Measurements from ENCODE around the gene PDE7B.
A peak's percentile ranks its signal among the peaks of the same experiment; 100 is the strongest.

PDE7B gene

DNA sequence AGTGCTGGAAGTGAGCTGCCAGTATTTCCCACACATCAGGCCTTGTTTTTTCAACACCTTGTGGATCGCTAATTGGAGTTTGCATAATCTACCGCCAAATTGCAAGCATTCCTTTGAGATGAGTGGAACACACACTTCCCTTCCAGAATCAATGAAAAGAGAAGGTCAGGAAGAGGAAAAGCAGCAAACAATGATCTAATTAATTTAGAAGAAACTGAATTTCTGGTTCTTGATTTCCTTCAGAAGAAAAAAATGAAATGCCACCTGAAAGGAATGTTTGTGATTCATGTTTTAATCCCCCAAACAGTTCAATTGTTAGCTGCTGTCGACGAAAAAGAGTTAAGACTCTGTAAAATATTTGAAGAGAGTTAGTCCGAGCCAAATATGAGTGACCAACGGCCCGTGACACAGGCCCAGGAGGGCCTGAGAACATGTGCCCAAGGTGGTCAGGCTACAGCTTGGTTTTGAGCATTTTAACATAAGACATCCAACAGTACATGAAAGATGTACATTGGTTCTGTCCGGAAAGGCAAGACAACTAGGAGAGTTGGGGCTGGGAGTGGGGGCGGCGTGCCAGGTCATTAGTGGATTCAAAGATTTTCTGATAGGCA, 216.3 kb downstream of the PDE7B start:
- DNase-seq (ENCODE audit: low read depth, low spot score): peak; percentile 89

DNA sequence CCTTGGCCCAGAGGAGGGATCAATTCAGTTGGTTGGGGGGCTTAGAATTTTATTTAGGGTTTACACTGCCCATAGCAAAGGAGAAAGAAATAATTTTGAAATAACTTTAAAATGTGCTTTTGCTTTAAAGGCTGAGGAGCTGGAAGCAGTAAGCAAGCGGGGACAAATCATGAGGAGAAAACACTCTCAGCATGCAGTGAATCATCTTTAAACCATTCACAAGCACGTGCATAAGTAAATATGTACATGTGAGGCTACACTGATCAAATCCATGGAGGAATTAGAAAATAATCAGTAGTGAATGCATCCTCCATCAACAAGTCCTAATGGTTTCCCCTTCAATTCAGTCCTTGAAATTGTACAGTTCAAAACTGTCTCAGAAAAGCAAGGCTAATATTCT, 217.6 kb downstream of the PDE7B start:
- DNase-seq (ENCODE audit: low read depth, low spot score): no peak

DNA sequence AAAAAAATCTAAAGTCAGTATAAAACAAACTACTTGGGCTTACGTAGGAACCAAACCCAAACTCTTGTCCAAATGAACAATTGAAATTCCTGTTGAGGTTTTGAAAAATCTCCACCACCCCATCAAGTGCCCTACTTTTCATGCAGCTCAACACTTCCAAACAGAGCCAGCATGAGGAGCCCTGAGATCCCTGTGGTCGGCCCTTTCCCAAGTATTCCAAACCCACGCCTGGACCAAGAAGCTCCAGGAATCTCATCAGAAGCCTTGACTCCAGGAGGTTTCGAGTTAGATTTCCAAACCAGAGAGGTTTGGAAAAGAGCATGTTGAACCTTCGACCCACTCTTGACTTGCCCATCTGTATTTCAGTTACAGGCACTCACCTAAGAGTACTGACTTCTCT, 219.3 kb downstream of the PDE7B start:
- DNase-seq (ENCODE audit: low read depth, low spot score): no peak

DNA sequence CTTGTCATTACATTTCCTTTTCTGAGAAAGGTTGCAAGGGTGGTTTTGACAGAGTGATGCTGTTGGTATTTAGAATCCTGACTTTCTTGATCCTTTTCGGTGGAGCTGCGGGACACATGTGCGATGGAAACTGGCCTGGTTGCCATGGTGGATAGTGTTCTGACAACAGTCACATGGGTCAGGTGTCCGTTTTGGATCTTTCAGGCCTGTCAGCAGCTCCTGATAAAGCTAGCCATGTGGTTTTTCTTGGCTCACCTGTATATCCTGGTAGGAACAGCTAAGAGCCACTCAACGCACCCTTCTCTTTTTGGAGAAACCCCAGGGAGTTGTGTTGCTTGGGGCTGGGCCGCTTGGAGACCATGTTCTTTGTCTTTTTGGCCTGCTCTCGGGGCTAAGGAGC, 221.2 kb downstream of the PDE7B start:
- DNase-seq (ENCODE audit: low read depth, low spot score): no peak

DNA sequence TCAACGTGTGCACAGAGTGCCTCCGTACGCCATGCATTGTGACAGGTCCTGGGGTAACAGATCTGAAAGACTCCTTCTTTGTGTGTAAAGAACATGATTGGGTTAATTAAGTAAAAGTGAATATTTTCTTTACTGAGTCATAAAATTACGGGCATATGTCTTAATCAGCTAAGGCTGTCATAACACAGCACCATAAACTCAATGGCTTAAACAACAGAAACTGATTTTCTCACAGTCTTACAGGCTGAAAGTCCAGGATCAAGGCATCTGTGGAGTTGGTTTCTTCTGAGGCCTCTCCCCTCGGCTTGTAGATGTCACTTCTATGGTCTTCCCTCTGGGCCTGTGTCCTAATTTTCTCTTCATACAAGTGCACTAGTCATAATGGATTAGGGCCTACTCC, 221.7 kb downstream of the PDE7B start:
- no peak for DNase-seq (ENCODE audit: low read depth, low spot score)

DNA sequence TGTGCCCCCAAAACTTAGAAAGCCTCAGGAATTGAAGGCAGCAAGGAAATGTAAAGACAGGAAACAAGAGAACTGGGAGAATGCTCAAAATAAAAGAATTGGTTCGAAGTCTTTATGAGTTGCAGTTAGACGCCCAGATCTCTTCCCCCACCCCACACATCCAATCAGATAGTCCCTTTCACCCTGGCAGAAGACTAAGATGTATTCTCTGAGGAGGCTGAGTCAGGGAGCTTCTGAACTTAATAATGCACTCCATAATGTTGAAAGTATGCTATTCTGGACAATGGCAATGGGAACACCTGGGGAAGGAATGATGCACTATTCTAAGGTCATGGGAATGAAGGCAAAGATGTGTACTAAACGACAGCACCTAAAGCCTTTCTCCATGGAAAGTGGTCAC, 225.0 kb downstream of the PDE7B start:
- DNase-seq (ENCODE audit: low read depth, low spot score): no peak

DNA sequence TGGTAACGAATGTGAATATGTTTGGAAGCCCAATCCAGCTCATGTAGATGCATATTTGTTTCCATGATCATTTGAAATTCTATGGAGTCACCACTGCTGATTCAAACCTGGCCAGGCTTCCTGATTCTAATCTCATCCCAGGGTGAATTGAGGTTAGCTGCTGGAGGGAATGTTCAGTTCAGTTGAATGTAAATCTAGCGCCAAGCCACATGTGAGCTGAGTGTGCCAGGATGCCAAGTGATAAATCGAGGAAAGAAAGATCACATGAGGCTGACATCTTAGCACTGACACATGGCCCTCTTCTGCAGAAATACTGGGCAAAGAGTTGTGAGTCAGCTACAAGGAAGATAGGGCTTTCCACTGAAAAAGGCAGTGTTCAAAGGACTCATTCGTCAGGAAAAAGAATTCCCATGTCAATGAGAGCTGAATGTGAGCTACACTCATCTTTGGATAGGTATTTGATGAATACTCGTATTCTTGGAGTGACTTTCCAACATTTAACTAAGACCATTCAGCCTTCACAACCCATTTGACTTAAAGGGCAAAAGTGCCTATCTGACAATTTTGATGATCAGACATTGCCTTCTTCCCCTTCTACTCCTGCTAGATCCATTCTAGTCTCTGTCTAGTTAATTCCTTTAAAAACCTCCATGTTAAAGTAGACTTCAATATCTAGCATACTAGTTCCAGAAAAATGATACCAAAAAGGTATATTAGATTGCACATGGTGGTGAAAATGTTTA, 226.5 kb downstream of the PDE7B start:
- no peak for DNase-seq (ENCODE audit: low read depth, low spot score)

DNA sequence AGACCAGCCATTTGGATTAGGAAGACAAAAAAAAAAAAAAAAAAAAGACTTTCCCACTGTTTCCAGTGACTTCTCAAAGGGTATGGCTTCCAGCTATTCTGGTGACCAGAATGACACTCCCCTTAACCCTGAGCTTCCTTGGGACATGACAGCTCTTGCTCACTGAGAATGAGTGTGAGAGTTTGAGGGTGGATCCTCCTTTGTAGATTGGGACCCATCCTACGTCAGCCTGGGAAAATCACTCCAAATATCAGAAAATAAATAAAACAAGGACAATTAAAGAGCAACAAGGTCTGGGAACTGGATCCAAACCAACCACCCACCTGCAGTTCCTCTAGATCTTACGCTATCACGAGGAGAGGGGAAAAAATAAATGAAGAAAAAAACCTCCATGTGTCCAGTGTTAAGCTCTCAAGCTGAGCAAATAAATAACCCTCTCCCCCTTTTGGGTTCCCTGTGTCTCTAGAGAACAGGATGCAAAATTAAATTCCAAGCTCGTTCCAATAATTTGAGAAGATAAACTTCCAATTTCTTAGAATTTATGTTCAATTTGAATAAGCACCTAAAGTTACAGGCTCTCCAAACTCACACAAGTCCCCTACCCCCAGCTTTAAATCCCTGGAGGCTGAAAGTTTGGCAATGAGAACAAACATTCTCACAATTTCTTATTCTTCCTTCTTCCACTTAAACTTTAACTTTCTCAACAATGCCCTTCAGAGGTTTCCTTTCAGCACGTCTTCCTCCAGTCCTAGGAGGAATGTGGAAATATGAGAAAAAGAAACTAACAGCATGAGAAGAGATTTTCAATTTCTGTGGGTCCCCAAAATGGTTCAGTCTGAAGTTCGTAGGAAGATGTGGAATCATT, 228.4 kb downstream of the PDE7B start:
- DNase-seq (ENCODE audit: low read depth, low spot score): no peak

DNA sequence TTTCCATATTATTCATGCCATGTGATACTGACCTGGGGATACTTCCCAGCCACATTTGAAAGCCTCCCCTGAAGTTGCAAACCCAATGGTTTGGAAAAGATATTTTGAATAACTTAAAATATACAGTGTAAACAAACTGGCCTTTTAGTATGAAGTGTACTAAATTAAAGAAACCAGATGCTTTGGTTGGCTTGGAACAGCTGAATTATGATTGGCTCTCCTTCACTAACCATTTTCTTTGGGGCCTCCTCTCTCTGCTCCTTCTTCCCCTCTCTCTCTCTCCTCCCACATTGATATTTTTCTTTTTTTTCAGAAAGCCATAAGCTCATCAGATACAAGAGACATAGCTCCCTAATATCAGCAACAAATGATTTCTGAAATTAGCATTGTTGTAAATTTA, 232.0 kb downstream of the PDE7B start:
- DNase-seq (ENCODE audit: low read depth, low spot score): no peak

DNA sequence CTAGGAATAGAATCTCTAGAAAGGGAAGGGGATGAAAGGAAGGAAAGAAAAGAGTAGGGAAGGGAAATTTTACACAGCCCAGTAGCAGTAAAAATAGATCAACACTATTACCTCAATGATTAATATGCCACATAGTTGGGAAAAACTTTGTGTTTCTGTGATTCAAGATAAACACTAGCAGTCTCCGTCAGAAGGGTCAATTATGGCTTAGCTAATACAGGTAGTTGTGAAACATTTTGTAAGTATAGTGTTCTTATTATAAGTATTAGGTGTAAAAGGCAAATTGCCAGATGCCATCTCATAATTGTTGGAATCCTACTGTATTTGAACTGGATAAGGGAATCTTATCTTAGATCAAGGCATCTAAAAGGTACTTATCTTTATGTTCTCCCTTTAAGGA, 232.9 kb downstream of the PDE7B start:
- DNase-seq (ENCODE audit: low read depth, low spot score): no peak

DNA sequence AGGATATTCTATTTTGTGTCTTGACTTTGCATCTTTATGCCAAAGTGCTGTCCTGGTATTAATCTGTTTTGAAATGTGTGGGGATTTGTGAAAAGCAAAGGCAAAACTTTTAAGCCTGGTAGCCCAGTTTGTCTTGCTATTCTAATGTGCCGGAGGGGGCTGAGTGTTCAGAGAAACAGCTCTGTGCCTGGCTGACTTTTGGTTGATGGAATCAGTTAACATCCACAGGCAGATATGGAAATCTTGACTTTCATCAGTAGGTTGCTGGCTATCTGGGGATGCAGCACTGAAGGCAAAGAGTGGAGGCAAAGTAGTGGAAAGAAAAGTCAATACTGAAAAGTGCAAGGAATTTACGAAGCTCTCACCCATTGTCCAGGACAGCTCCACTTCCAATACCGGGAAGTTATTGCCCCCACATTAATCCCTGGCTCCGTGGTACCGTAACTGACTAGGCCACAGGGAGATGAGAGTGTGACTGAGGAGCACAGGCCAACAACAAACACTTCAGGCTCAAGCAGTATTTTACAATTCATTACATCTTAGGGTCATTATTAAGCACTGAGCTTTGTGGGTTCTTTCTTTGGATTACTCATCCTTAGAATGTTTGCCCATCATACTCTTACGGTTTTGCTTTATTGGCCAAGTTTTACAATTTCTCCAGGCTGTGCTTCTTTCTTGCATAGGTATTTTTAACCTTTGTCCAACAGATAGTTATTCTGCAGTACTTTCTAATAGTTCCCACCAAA, 234.0 kb downstream of the PDE7B start:
- DNase-seq (ENCODE audit: low read depth, low spot score): no peak

DNA sequence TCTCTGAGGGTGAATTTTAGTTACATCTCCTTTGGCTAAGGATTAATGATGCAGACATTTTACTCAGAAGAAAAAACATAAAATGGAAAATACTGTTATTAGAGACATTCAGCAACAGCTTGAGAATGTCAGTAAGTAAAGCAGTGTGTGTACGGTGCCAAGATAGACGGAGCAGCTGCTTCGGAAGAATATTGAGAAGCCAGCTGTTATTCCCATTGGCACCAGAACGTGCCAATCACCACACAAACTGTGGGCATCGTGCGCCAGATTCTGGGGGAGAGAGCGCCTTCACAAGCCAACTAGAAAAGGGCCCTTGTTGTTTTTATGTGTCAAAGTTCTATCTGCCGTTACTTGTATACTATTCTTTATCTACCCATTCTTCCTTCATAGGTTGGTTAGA, 235.2 kb downstream of the PDE7B start:
- no peak for DNase-seq (ENCODE audit: low read depth, low spot score)

DNA sequence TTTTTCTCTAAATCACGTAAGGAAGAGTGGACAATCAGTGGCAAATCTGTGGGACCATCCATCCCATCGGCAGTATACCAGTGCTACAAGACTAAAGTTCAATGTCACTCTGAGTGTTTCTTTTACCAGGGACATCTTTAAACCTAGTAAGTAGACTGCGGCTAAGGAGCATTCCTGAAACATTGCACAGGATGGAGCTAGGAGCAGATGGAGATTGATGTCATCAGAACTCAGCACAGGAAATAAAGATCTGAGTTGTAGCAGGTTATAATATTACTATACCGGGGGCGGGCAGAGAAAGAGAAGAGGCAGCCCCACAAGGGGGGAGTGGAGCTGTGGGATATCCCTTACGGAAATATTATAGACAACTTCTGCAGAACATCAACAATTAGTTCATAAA, 236.5 kb downstream of the PDE7B start:
- DNase-seq (ENCODE audit: low read depth, low spot score): no peak

DNA sequence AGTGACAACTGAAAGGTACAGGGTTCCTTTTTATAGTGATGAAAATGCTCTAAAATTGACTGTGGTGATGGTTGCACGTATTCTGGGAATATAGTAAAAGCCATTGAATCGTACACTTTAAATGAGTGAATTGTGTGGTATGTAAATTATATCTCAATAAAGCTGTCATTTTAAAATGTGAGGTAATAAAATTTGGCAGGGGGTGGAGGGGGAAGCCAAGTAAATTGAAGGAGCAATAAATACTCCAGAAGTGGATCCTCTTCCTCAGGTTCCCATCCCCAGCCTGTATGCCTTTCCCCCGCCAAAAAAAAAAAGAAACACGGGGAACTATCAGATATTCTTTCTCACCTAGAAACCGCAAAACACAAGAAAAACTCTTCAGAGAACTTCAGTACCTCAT, 237.2 kb downstream of the PDE7B start:
- DNase-seq (ENCODE audit: low read depth, low spot score): no peak

DNA sequence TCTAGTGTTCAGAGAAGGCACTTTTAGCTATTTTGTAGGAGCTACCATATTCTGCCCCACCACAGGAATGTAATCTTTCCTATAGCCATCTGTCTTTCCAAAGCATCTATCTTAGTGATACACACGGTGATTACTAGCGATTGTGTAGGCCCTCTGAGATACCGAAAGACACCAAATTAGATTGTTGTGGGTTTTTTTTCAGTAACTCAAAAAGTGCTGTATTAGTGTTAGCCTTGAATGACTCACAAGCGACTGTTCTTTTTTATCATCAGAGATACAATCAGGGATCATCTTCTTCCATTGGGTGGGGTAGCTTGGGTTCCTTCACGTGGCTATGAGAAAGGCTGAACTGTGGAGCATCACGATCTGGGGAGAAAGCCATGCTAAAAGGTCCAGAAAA, 238.4 kb downstream of the PDE7B start:
- no peak for DNase-seq (ENCODE audit: low read depth, low spot score)

DNA sequence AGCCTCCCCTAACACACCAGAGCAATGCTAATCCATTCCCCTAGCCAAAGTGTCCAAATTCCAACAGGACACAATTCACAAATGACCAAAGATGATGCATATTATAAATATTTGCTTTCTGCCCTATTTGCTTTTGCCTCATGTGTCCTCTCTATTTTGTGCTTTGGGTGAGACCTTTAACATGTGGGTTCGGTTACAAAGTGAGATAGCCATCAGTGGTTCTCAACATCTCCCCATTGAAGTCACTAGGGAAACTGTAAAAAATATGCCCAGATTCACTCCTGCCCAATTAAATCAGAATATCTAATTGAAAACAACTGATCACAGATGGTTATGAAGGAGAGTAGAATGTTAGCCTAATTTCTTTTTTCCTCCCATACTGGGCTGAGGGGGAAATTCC, 239.4 kb downstream of the PDE7B start:
- DNase-seq (ENCODE audit: low read depth, low spot score): no peak

DNA sequence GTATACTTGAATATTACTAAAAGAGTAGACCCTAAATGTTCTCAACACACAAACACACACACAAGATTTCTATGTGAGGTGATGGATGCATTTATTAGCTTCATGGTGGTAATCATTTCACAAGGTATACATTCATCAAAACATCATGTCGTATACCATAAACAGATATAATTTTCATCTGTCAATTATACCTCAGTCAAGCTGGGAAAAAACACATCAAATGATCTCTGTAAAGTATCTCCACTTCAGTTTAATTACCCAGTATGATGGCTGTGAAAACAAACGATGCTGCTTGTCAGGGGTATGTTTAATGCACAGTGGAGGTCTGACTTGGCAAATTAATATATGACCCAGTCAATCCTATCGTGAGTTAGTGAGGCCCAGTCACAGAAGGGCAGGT, 241.4 kb downstream of the PDE7B start:
- DNase-seq (ENCODE audit: low read depth, low spot score): no peak

DNA sequence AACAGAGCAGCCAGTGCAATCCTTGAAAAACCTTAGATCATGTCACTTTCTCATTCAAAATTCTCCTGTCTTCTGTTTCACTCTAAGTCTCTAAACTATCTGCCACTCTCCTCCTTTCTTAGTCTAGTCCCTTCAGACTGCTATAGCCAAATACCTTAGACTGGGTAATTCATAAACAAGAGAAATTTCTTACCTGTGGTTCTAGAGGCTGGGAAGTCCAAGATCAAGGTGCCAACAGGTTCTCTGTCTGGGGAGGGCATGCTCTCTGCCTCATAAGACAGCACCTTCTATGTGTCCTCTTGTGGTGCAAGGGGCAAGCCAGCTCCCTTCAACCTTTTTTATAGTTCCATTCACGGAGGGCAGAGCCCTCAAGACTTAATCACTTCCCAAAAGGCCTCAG, 242.3 kb downstream of the PDE7B start:
- no peak for DNase-seq (ENCODE audit: low read depth, low spot score)

DNA sequence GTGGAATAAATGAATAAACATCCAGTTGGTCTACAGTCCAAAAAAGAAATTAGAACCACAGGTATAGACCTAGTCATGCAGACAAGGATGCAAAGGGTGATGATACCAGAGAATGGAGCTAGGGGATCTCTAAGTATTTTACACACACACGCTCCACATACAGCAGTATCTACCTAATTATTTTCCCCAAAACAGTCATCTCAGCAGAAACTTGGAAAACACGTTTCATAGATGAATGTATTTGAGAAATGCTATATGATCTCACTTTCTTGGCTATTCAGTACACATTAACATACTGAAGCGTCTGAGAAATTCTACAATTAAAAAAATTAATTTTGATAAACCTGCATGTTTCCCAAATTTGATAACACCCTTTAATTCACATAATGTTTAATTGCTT, 243.3 kb downstream of the PDE7B start:
- no peak for DNase-seq (ENCODE audit: low read depth, low spot score)

DNA sequence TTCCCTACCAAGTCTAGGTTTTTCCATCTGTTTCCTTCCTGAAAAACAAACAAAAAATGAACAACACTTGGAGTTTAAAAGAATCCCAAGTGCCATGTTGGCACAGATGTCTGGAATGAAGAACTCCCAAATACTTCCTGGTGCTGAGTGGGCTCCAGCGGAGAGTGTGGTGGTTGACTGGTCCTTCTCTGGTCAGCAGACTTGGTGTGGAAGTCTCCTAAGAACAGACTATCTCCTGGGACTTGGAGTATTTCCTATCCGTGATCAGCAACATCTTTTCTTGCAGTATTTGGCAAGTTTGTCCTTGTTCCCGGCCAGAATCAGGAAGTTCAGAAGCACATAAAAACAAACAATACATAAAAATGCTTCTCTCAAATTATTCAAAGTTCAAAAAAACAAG, 244.5 kb downstream of the PDE7B start:
- no peak for DNase-seq (ENCODE audit: low read depth, low spot score)

DNA sequence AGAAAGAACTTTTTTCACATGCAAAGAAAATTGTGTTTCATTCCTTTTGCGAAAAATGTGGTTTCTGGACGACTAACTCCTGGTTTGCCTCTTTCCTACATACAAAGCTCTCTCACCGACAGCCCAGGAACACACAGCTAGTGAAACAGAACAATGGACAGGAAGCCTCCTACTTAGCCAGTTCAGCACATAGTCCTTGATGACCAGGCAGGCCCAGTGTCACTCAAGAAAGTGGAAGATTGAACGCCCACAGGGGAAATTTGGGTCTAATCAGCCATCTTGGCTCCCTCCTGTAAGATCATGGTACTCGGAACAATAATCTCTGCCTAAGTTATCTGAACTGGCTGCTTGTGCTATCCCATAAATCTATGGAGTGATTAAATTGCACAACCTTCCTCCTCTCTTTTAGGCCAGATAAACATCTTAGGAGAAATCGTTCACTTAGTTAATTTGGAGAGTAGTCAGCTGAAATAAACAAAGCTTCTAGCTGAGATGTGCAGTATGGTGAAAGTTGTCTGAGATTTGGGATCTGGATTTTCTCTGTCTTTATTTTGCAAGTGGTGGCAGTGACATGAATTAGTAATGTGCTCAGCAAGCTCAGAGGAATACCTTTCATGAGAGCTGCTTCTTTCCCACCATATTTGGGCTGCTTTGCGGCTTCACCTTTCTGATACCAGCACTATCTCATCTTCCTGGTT, 251.6 kb downstream of the PDE7B start:
- no peak for DNase-seq (ENCODE audit: low read depth, low spot score)
